Sigmoid colon (tissue), 7 donors: Measurements from ENCODE around the gene TRAM2. TPM values are rescaled to one million over a fixed set of nuclear protein-coding genes. Genes with fewer than 3 reads are reported as not detected.

ENCODE experiments used
- DNase-seq: peaks from one replicate; pipeline ENCODE4 v3.0.0-alpha.2; 2019
- H3K27ac ChIP-seq, 4 donors: fragments of 200-600 bp; sonication (generic); one replicate each; pipeline ENCODE4 v1.5.1; 2016 to 2019; ENCODE audit warnings: mild to moderate bottlenecking in 1 of 4
- H3K27me3 ChIP-seq, 3 donors: fragments of 200-600 bp; sonication (generic); one replicate each; pipeline ENCODE4 v1.5.1; 2019; ENCODE audit warnings: mild to moderate bottlenecking in 1 of 3
- H3K36me3 ChIP-seq, 4 donors: fragments of 200-600 bp; sonication (generic); one replicate each; pipeline ENCODE4 v1.5.1; 2016 to 2019
- H3K4me1 ChIP-seq, 4 donors: fragments of 200-600 bp; sonication (generic); one replicate each; pipeline ENCODE4 v1.5.1; 2017 to 2019
- H3K4me3 ChIP-seq, 4 donors: fragments of 200-600 bp; sonication (generic); one replicate each; pipeline ENCODE4 v1.5.1; 2017 to 2019; ENCODE audit warnings: mild to moderate bottlenecking in 2 of 4, moderate library complexity in 1 of 4
- H3K9me3 ChIP-seq, 4 donors: fragments of 200-600 bp in 3 of 4; sonication (generic) in 3 of 4; one replicate each; pipeline versions ENCODE4 v1.5.1 to v1.6.1; 2013 to 2019
- EP300 ChIP-seq, 4 donors: sonication (generic); formaldehyde crosslinking; IDR thresholded peaks; one replicate each; pipeline ENCODE4 v1.6.1; 2017; ENCODE audit warnings: antibody characterized with exemption in 4 of 4
- POLR2A ChIP-seq, 2 donors: fragments of 450-650 bp; IDR thresholded peaks; one replicate each; pipeline ENCODE4 v1.6.1; 2016; ENCODE audit warnings: antibody characterized with exemption in 2 of 2, mild to moderate bottlenecking in 2 of 2, moderate library complexity in 2 of 2
- POLR2AphosphoS5 ChIP-seq, 4 donors: sonication (generic); formaldehyde crosslinking; IDR thresholded peaks; one replicate each; pipeline ENCODE4 v1.6.1; 2017; ENCODE audit warnings: antibody characterized with exemption in 4 of 4
- WGBS, 2 donors: extraction: QIAGEN DNeasy Blood & Tissue Kit; methylation state at CpG; one replicate each; pipeline ENCODE4 v1.1.7; 2013; 5-methylcytosine and 5-hydroxymethylcytosine counted together
- intact Hi-C: fragments of 100-400 bp; cut with DNase I; formaldehyde crosslinking; loops from one replicate; pipeline ENCODE4 v1.15.1; 2023
- polyA plus RNA-seq, 3 donors: library from polyadenylated mRNA; stranded (reverse); fragments of 200-250 nt; gene quantifications; one replicate each; pipeline ENCODE4 v1.2.3, GENCODE V29; 2013
- total RNA-seq, 4 donors: library from RNA; depleted of rRNA; stranded (reverse); fragments of >200 nt; gene quantifications; one replicate each; pipeline ENCODE4 v1.1.0, GENCODE V29; 2016
- TF ChIP-seq, protein P1 (sequence below), 4 experiments: fragments of 450-650 bp in 3 of 4; fragments of 200-600 bp in 1 of 4; IDR thresholded peaks; one replicate each; pipeline ENCODE4 v1.5.1; 2016 to 2019; ENCODE audit warnings: antibody characterized with exemption in 4 of 4, mild to moderate bottlenecking in 3 of 4, moderate library complexity in 2 of 4
- donor health status: healthy with polysubstance abuse.
- donor health status: Bipolar disorder and iron deficiency.
- donor health status: healthy.

The TRAM2 gene
- total and polyA plus RNA-seq, 7 donors: 1.8 to 15.0 (median 10.7) TPM

DNA sequence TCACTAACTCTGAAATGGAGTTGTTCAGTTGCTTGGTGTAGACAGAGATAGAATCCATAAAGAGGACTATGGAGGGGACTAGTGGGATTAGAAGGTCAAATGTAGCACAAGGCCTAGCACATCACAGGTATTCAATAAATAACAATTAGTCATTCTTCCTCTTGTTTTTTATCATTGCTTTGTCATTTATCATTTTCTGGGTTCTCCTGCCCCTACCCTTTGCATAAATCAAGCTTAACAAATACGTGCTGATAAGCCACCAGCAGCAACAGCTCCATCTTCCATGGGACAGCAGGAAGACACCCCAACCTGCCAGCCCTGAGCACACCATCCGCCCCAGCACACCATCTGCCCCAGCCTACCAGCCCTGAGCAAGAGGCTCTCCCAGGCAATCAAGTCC, 23.1 kb downstream of the TRAM2 start:
- H3K36me3 ChIP-seq: no peaks in the 10 kb centered on the region
- H3K27ac ChIP-seq: peak overlapping the region in 1 of 4 donors; percentile 3
- H3K4me3 ChIP-seq: no peak overlapping the region
- TF ChIP-seq, protein P1, sequence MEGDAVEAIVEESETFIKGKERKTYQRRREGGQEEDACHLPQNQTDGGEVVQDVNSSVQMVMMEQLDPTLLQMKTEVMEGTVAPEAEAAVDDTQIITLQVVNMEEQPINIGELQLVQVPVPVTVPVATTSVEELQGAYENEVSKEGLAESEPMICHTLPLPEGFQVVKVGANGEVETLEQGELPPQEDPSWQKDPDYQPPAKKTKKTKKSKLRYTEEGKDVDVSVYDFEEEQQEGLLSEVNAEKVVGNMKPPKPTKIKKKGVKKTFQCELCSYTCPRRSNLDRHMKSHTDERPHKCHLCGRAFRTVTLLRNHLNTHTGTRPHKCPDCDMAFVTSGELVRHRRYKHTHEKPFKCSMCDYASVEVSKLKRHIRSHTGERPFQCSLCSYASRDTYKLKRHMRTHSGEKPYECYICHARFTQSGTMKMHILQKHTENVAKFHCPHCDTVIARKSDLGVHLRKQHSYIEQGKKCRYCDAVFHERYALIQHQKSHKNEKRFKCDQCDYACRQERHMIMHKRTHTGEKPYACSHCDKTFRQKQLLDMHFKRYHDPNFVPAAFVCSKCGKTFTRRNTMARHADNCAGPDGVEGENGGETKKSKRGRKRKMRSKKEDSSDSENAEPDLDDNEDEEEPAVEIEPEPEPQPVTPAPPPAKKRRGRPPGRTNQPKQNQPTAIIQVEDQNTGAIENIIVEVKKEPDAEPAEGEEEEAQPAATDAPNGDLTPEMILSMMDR (IDR thresholded peaks at IDR 0.05): no peak
- TF ChIP-seq EP300 (IDR thresholded peaks at IDR 0.05): no peak
- no peak for TF ChIP-seq POLR2AphosphoS5 (IDR thresholded peaks at IDR 0.05)
- TF ChIP-seq POLR2A (IDR thresholded peaks at IDR 0.05): no peak
- intact Hi-C loops: no loop called here
- H3K27me3 ChIP-seq: no peaks in the 10 kb centered on the region
- no peaks in the 10 kb centered on the region for H3K9me3 ChIP-seq
- 91 to 94% methylated on average over 2 of the region's 2 CpGs for WGBS, 2 donors
- H3K4me1 ChIP-seq: peaks cover 0 to 78% (median 73%) of the 10 kb centered on the region in 4 donors
- DNase-seq: no peak

DNA sequence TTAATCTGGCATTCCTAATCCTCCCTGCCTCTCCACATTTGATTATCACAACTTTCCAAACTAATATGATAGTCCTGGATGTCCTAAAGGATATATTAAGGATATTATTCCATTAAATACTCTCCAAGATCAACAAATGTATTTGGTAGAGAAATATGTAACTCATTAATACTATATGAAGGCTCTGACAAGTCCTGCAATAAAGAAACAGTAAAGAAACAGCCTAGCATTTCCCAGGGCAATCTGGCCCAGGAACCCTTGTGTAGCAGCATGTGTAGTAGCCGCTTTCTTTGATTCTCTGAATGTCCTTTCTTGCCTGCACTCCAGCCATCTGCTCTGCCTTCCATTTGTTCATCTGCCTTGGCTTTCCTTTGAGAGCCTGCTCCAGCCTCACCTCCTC, 23.7 kb downstream of the TRAM2 start:
- intact Hi-C loops: no loop called here
- Histone ChIP-seq H3K4me1 (peaks cover 0 to 78% (median 72%) of the 10 kb centered on the region in 4 donors), H3K27me3 (no peaks in the 10 kb centered on the region), H3K36me3 (no peaks in the 10 kb centered on the region), H3K4me3 (no peak overlapping the region), H3K9me3 (no peaks in the 10 kb centered on the region), H3K27ac (peak overlapping the region in 2 of 4 donors; percentile 75 to 80)
- no peak for TF ChIP-seq POLR2AphosphoS5 (IDR thresholded peaks at IDR 0.05)
- TF ChIP-seq POLR2A (IDR thresholded peaks at IDR 0.05): no peak
- TF ChIP-seq EP300 (IDR thresholded peaks at IDR 0.05): no peak
- TF ChIP-seq, protein P1 (IDR thresholded peaks at IDR 0.05): no peak
- DNase-seq: no peak
- 100% methylated on average over 1 of the region's 1 CpG for WGBS, 2 donors

DNA sequence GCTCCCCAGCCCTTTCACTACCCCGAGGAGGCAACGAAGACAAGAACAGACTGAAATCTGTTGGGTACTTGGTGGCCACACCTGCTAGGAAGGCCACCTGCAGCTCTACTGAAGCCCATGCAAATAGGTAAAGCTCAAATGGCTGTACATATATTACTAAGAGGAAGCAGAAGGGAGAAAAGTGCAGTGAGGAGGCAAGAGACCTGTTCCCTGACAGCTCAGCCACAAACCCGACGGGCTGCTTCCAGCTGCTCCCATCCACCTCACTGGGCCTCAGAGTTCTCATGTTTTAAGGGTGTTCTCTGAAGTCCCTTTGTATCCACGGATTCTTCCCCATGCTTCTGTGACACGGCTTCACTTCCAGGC, 24.6 kb downstream of the TRAM2 start:
- Histone ChIP-seq H3K4me3 (peak overlapping the region in 1 of 4 donors; percentile 18), H3K4me1 (peaks cover 0 to 79% (median 71%) of the 10 kb centered on the region in 4 donors), H3K36me3 (no peaks in the 10 kb centered on the region), H3K27me3 (no peaks in the 10 kb centered on the region), H3K9me3 (no peaks in the 10 kb centered on the region), H3K27ac (peak overlapping the region; percentile 68 to 81 (median 78))
- intact Hi-C loops: no loop called here
- WGBS, 2 donors: 23 to 50% methylated on average over 6 of the region's 6 CpGs
- no peak for TF ChIP-seq POLR2AphosphoS5 (IDR thresholded peaks at IDR 0.05)
- no peak for TF ChIP-seq EP300 (IDR thresholded peaks at IDR 0.05)
- TF ChIP-seq, protein P1 (IDR thresholded peaks at IDR 0.05): no peak
- TF ChIP-seq POLR2A (IDR thresholded peaks at IDR 0.05): no peak
- no peak for DNase-seq

DNA sequence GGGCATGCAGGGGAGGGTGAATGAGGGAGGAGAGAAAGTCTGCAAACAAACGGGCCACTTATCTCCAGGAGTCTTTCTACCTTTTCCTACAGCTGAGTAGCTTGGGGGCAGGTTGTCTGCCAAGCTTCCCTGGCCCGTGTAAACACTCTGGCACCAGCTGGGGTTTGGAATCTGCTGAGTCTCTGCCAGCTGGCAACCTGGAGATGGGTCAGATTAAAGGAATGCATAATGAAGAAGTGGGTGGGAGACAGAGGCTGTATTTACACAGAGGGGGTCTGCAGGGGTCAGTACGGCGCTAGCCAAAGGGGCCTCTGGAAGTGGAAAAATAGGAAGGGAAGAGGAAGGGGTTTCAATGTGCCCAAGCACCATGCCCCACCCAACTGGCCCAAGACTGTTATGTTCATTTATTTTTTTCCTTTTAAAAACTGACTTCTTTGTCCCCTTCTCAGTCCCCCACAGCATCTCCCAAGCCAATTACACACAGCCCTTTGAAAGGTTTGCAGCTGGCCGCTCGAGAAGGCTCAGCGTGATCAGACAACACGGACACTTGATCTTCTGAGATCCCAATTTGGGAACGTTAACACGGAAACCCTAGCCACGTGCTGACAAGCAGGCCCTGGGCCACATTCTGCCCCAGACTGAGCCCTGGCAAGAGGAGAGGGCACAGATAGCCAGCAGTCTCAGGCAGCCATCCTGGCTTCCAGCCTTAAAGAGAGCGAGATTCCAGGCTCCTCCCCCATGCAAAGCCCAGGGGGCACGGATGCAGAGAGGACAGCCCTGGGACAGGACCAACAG, 25.2 kb downstream of the TRAM2 start:
- Histone ChIP-seq H3K36me3 (no peaks in the 10 kb centered on the region), H3K27me3 (no peaks in the 10 kb centered on the region), H3K27ac (peak overlapping the region; percentile 68 to 81 (median 78)), H3K4me1 (peaks cover 0 to 79% (median 71%) of the 10 kb centered on the region in 4 donors), H3K4me3 (peak overlapping the region in 1 of 4 donors; percentile 18), H3K9me3 (no peaks in the 10 kb centered on the region)
- 40 to 57% methylated on average over 13 of the region's 13 CpGs for WGBS, 2 donors
- peak; percentile 72 for DNase-seq
- intact Hi-C loops: no loop called here
- TF ChIP-seq POLR2A (IDR thresholded peaks at IDR 0.05) (no peak), EP300 (IDR thresholded peaks at IDR 0.05) (no peak), POLR2AphosphoS5 (IDR thresholded peaks at IDR 0.05) (peak in 1 of 4 donors; percentile 8)
- TF ChIP-seq, protein P1 (IDR thresholded peaks at IDR 0.05): no peak
